ENCODE measurements around the gene SLC8A2.
"Not testable (repeated sequence)": the region's sequence is repeated elsewhere in the genome, so short reads cannot be mapped to it uniquely, and the experiment has no call there.

Gene SLC8A2

GRCh38 chr19:47390533-47391488, 80.9 kb downstream of the SLC8A2 start:
- no peak for DNase-seq (ENCODE audit: low spot score)
- no peak for TF ChIP-seq CTCF (IDR thresholded peaks at IDR 0.05; ENCODE audit: extremely low read depth, missing control alignments)

- no peak for DNase-seq (ENCODE audit: low spot score)
- no peak for TF ChIP-seq CTCF (IDR thresholded peaks at IDR 0.05; ENCODE audit: extremely low read depth, missing control alignments)
Observed at GRCh38 chr19:47389150-47389556, 82.5 kb downstream of the SLC8A2 start.

- DNase-seq (ENCODE audit: low spot score) = not testable (repeated sequence)
Observed at GRCh38 chr19:47388721-47389120, 83.0 kb downstream of the SLC8A2 start.

- not testable (repeated sequence) for DNase-seq (ENCODE audit: low spot score)
Observed at GRCh38 chr19:47387623-47388022, 84.1 kb downstream of the SLC8A2 start.

- DNase-seq (ENCODE audit: low spot score) = not testable (repeated sequence)
Observed at GRCh38 chr19:47386582-47386981, 85.1 kb downstream of the SLC8A2 start.

GRCh38 chr19:47384533-47384932, 87.2 kb downstream of the SLC8A2 start:
- DNase-seq (ENCODE audit: low spot score) = not testable (repeated sequence)

GRCh38 chr19:47383890-47384289, 87.8 kb downstream of the SLC8A2 start:
- not testable (repeated sequence) for DNase-seq (ENCODE audit: low spot score)

- TF ChIP-seq CTCF (IDR thresholded peaks at IDR 0.05; ENCODE audit: extremely low read depth, missing control alignments) = no peak
- DNase-seq (ENCODE audit: low spot score) = peak; percentile 46
Observed at GRCh38 chr19:47381653-47382279, 89.9 kb downstream of the SLC8A2 start.

- DNase-seq (ENCODE audit: low spot score) = no peak
- no peak for TF ChIP-seq CTCF (IDR thresholded peaks at IDR 0.05; ENCODE audit: extremely low read depth, missing control alignments)
Observed at GRCh38 chr19:47381121-47381520, 90.6 kb downstream of the SLC8A2 start.

GRCh38 chr19:47380559-47380958, 91.1 kb downstream of the SLC8A2 start:
- DNase-seq (ENCODE audit: low spot score) = no peak
- TF ChIP-seq CTCF (IDR thresholded peaks at IDR 0.05; ENCODE audit: extremely low read depth, missing control alignments) = no peak
